ENCODE results near the gene PDIA4.
A peak's percentile ranks its signal among the peaks of the same experiment; 100 is the strongest.
"Not testable (repeated sequence)": the region's sequence is repeated elsewhere in the genome, so short reads cannot be mapped to it uniquely, and the experiment has no call there.

Gene PDIA4

DNA sequence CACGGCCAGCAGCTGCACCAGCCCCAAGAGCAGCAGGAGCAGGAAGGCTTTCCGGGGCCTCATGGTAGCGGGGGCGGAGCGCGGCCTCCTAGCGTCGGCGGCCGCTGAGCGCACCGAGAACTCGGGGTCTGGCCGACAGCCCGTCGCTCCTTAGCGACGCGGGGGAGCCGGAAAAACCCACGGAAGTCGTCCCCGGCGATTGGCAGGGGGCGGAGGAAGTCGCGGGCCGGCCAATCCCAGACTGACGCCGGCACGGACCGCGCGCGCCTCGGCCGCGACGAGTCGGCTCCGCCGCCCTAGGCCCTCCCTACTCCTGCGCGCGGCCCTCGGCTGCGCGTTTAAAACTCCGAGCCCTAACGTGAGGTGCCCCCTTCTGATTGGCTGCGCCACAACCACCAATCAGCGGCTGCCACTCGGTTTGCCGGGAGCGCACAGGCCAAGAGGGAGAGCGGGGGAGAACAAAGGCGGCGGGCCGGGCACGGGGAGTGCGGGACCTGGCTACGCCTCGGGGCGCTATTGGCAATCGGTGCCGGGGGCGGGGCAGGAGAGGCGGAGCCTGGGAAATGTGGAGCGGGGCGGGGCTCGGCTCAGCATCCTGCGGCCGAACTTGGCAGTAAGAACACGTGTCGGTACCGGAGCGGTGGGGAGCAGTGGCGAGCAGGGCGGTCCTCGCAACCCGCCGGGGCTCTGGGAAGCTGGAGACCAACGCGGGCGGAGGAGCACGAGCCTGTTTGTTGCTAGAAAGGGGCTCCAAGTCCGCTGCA is at the start of gene PDIA4:
PDIA4 (minus strand) TSS at position 160 of the 764 bp plus-strand sequence; CDS start at position 63, 97 bp downstream.
- DNase-seq = peak; percentile 99

DNA sequence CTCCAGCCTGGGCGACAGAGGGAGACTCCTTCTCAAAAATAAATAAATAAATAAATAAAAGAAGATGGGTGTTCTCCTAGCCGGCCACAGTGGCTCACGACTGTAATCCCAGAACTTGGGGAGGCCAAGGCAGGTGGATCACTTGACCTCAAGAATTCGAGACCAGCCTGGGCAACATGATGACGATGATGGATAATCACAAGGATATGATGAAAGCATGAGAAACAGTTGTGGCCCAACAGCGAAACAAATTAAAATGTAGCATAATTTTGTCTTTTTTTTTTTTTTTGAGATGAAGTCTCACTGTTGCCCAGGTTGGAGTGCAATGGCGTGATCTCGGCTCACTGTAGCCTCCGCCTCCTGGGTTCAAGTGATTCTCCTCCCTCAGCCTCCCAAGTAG is 49.3 kb upstream of the PDIA4 start:
- no peak for DNase-seq

DNA sequence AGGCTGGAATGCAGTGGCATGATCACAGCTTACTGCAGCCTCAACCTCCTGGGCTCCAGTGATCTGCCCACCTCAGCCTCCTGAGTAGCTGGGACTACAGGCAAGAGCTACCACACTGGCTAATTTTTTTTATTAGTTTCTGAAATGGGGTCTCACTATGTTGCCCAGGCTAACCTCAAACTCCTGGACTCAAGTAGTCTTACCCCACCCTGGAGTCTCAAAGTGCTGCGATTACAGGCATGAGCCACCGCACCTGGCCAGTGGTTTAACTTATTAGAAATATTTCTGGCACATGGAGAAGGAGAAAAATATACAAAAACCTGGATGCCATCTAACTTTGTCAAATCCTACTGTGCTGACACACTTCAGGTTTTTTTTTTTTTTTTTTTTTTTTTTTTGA is 47.0 kb upstream of the PDIA4 start:
- DNase-seq = no peak

GRCh38 chr7:149074116-149074885 is 46.0 kb upstream of the PDIA4 start:
- no peak for DNase-seq

- DNase-seq = no peak
Measured at GRCh38 chr7:149072438-149072775, 44.1 kb upstream of the PDIA4 start.

GRCh38 chr7:149071641-149072437 is 43.5 kb upstream of the PDIA4 start:
- DNase-seq = peak; percentile 66

GRCh38 chr7:149071182-149071635 is 42.9 kb upstream of the PDIA4 start:
- no peak for DNase-seq

- no peak for DNase-seq
Measured at GRCh38 chr7:149070372-149071125, 42.2 kb upstream of the PDIA4 start.

GRCh38 chr7:149067869-149068268 is 39.6 kb upstream of the PDIA4 start:
- peak; percentile 7 for DNase-seq

DNA sequence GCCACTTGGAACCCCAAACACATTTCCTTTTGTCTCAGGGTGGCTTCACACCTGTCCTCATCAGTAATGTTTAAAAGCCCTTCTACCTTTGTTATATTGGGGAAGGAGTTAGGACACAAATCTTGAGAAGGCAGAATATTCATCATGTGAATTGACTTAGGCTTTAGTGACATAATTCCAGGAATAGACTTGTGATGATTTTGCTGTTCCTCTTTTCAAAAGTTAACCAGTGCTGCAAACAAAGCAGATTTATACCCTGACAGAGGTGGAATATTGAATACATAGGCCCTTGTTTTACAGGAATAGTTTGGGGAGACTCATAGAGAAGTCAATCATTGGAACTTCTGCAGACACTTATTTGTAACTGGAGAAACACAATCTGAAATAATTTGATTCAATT is 35.2 kb upstream of the PDIA4 start:
- DNase-seq = no peak

DNA sequence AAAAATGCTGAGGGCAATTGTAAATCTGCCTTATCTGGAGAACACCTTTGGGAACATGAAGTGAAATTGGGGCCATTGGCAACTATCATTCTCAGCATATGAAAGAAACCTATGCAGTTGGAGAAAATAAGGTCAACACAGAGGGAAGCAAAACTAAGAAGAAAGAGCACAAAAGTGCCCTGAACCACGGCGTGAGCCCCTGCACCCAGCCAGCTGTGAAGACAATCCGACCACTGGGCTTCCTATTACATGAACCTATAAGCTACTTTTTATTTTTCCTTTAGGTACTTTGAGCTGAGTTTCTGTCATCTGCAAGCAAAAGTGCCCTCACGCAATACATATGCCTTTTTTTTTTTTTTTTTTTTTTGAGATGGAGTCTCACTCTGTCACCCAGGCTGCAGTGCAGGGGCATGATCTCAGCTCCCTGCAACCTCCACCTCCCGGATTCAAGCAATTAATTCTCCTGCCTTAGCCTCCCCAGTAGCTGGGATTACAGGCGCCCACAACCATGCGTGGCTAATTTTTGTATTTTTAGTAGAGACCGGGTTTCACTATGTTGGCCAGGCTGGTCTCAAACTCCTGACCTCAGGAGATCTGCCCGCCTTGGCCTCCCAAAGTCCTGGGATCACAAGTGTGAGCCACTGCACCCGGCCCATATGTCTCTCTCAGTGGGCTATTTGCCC is 34.1 kb upstream of the PDIA4 start:
- not testable (repeated sequence) for DNase-seq

GRCh38 chr7:149060156-149060555 is 31.9 kb upstream of the PDIA4 start:
- DNase-seq = no peak

- DNase-seq = no peak
Measured at GRCh38 chr7:149053885-149054284, 25.6 kb upstream of the PDIA4 start.

DNA sequence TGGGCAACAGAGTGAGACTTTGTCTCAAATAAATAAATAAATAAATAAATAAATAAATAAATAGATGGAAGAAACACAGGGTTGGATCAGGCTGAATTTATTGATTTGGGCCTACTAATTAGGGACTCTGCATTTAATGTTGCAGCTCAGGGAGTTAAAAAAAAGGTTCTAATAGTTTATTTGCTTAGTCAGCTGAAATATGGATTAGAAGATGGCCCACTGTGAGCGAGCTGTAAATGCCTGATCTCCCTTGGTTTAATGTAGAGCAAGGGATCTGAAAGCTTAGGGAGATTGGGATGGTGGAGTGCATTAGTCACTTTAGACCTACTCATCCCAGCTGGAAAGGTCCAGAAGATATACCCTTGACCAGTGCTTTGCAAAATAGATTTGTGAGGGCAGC is 25.1 kb upstream of the PDIA4 start:
- no peak for DNase-seq

DNA sequence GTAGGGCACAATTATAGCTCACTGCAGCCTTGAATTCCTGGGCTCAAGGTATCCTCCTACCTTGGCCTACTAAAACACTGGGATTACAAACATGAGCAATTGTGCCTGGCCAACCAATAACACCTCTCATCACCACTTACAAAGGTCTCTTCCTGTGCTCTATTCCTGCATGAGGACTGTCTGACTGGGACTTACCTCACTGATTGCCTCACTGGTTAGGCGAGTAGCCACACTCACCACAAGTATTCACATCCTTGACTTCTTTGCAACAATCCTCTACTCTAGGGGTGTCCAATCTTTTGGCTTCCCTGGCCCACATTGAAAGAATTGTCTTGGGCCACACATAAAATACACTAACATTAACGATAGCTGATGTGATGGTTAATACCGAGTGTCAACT is 22.6 kb upstream of the PDIA4 start:
- DNase-seq = no peak

- no peak for DNase-seq
Measured at GRCh38 chr7:149048805-149049204, 20.5 kb upstream of the PDIA4 start.

- no peak for DNase-seq
Measured at GRCh38 chr7:149046416-149046815, 18.1 kb upstream of the PDIA4 start.

DNA sequence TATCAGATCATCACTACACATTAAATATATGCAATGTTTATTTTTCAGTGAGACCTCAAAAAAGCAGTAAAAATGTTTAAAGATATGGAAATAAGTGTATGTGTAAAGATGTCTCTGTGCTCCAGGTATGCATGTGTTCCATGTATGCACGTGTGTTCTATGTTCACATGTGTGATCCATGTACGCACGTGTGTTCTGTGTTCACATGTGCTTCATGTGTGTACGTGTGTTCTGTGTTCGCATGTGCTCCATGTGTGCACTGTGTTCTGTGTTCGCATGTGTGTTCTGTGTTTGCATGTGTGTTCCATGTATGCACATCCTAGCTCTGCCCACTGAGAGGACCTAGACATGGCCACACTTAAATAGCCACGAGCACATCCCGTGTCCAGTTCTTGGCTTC is 15.6 kb upstream of the PDIA4 start:
- no peak for DNase-seq

- DNase-seq = no peak
Measured at GRCh38 chr7:149041350-149041749, 13.0 kb upstream of the PDIA4 start.

GRCh38 chr7:149038641-149039040 is 10.3 kb upstream of the PDIA4 start:
- not testable (repeated sequence) for DNase-seq

GRCh38 chr7:149036676-149037075 is 8.4 kb upstream of the PDIA4 start:
- no peak for DNase-seq

- DNase-seq = no peak
Measured at GRCh38 chr7:149031353-149031910, 3.1 kb upstream of the PDIA4 start.
